Activated CD8-positive, alpha-beta memory T cell treated with anti-CD3 and anti-CD28 coated beads, Interleukin-2, amount 10 ng/mL, durations not matched to agents 7 days and 5 days (primary cell): ENCODE data around the gene TMBIM6. TPM values are rescaled to one million over a fixed set of nuclear protein-coding genes. Genes with fewer than 3 reads are reported as not detected.
"Not testable (repeated sequence)": the region's sequence is repeated elsewhere in the genome, so short reads cannot be mapped to it uniquely, and the experiment has no call there.

Experiments used
- ATAC-seq: fragments of 150-1000 bp; cut with Tn5 transposase; one replicate; pipeline ENCODE4 v1.10.0; 2021; ENCODE audit warnings: moderate library complexity
- CTCF ChIA-PET: fragments of 350-600 bp; sonication (Branson Sonifier 250); formaldehyde crosslinking; loops from one replicate; lab custom pipeline; 2021; ENCODE audit warnings: antibody characterized with exemption; lab: Charles Lee
- DNase-seq: peaks from one replicate; pipeline ENCODE4 v3.0.0-alpha.2; 2020
- H3K27ac Mint-ChIP-seq: one replicate; pipeline ENCODE4 v1.8.0; 2021; ENCODE audit warnings: mild to moderate bottlenecking, mixed read lengths
- H3K27me3 Mint-ChIP-seq: one replicate; pipeline ENCODE4 v1.8.0; 2021; ENCODE audit warnings: mixed read lengths
- H3K36me3 Mint-ChIP-seq: one replicate; pipeline ENCODE4 v1.8.0; 2021; ENCODE audit warnings: mild to moderate bottlenecking, mixed read lengths
- H3K4me1 Mint-ChIP-seq: one replicate; pipeline ENCODE4 v1.8.0; 2021; ENCODE audit warnings: mixed read lengths
- H3K4me3 Mint-ChIP-seq: one replicate; pipeline ENCODE4 v1.8.0; 2021; ENCODE audit warnings: mild to moderate bottlenecking, moderate library complexity, mixed read lengths
- H3K9me3 Mint-ChIP-seq: one replicate; pipeline ENCODE4 v1.8.0; 2022; ENCODE audit warnings: low read depth, mixed read lengths
- total RNA-seq, 2 experiments: library from RNA; stranded (reverse); gene quantifications; one replicate each; pipeline ENCODE4 v1.2.3, GENCODE V29; 2021

TMBIM6 gene
- total RNA-seq, 2 experiments from 2014 or later = 396 to 524 TPM

DNA sequence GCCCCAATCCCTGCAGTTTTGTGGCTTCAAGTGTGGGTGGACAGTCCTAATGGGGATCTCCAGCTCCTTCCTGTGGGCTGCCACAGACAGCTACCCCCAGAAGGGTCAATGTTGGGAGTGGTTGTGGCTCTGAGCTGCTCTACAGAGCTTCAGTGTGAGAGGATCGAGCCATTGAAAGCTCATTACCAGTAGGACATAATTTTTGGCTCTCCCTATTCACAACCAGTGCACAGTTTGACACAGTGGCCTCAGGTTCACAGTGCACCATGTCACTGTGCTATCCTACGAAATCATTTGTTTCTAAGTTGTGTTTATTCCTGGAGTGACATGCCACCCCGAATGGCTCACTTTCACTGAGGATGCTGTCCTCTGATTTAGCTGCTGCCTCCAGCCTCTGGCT lies 22.8 kb downstream of the TMBIM6 start:
- Mint-ChIP-seq H3K4me1 (peaks cover 49% of the 10 kb centered on the region), H3K9me3 (no peaks in the 10 kb centered on the region)
- ATAC-seq = no peak

DNA sequence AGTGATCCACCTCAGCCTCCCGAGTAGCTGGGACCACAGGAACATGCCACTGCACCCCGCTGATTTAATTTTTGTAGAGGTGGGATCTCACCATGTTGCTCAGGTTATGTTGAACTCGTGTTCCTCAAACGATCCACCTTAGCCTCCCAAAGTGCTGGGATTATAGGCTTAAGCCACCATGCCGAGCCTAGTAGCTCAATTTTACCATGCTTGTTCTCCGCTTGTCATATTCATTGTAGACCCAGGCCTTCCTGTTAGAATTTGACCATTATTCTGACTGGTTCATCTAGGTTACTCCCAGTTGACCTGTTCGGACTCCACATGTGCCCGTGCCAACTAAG lies 24.7 kb downstream of the TMBIM6 start:
- H3K36me3 Mint-ChIP-seq = peaks cover 40% of the 10 kb centered on the region
- no peak overlapping the region for H3K27ac Mint-ChIP-seq
- H3K4me1 Mint-ChIP-seq = peaks cover 42% of the 10 kb centered on the region

More for the DNA sequence above, 22.8 kb downstream of the TMBIM6 start:
- H3K36me3 Mint-ChIP-seq = peaks cover 44% of the 10 kb centered on the region
- H3K27ac Mint-ChIP-seq = peak overlapping the region; percentile 85
- no peak for DNase-seq
- CTCF ChIA-PET = interaction anchor here (0.7 to 4.9 kb wide), 9 partner anchors 9 to 126 kb away, joined by 3 to 81 read pairs (median 3); partner anchors contain the start of gene TMBIM6
- H3K27me3 Mint-ChIP-seq = no peaks in the 10 kb centered on the region
- H3K4me3 Mint-ChIP-seq = no peak overlapping the region

GRCh38 chr12:49767333-49767732 lies 26.0 kb downstream of the TMBIM6 start:
- H3K4me3 Mint-ChIP-seq = no peak overlapping the region
- H3K27me3 Mint-ChIP-seq = no peaks in the 10 kb centered on the region
- peaks cover 30% of the 10 kb centered on the region for H3K4me1 Mint-ChIP-seq
- CTCF ChIA-PET = interaction anchor here (1.4 to 3.0 kb wide), 5 partner anchors 10 to 72 kb away, joined by 3 to 15 read pairs (median 11); partner anchors contain the start of gene TMBIM6
- H3K27ac Mint-ChIP-seq = no peak overlapping the region
- peaks cover 30% of the 10 kb centered on the region for H3K36me3 Mint-ChIP-seq
- ATAC-seq (no peak), DNase-seq (no peak)
- H3K9me3 Mint-ChIP-seq = no peaks in the 10 kb centered on the region

More for the DNA sequence above, 24.7 kb downstream of the TMBIM6 start:
- CTCF ChIA-PET = interaction anchor here (1.2 to 3.3 kb wide), 4 partner anchors 9 to 25 kb away, joined by 3 to 20 read pairs (median 10); partner anchors contain the start of gene TMBIM6
- Mint-ChIP-seq H3K27me3 (no peaks in the 10 kb centered on the region), H3K9me3 (no peaks in the 10 kb centered on the region), H3K4me3 (no peak overlapping the region)
- ATAC-seq = no peak
- DNase-seq = no peak

DNA sequence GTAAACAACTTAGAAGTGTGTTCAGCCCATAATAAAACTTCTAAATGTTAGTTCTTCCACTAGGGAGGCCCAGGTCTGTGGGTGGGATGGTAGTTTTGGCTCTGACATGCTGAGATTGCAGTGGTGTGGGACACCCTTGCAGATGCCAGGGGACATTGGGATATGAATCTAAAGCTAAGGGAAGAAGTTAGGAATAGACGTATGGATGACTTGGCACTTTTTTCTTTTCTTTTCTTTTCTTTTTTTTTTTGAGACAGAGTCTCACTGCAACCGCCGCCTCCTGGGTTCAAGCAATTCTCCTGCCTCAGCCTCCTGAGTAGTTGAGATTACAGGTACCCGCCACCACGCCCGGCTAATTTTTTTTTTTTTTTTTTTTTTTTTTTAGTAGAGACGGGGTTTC lies 31.7 kb downstream of the TMBIM6 start:
- not testable (repeated sequence) for H3K9me3 Mint-ChIP-seq, H3K27ac Mint-ChIP-seq, H3K27me3 Mint-ChIP-seq, ATAC-seq, DNase-seq, H3K36me3 Mint-ChIP-seq, H3K4me3 Mint-ChIP-seq
- peaks cover 11% of the 10 kb centered on the region for H3K4me1 Mint-ChIP-seq
- CTCF ChIA-PET = interaction anchor here (1.3 to 3.2 kb wide), 4 partner anchors 10 to 193 kb away, joined by 3 to 19 read pairs (median 10); partner anchors contain the start of gene TMBIM6

- peaks cover 21% of the 10 kb centered on the region for H3K27me3 Mint-ChIP-seq
- peak; percentile 79 for DNase-seq
- H3K4me1 Mint-ChIP-seq = peaks cover 15% of the 10 kb centered on the region
- H3K9me3 Mint-ChIP-seq = no peaks in the 10 kb centered on the region
- H3K27ac Mint-ChIP-seq = no peak overlapping the region
- H3K36me3 Mint-ChIP-seq = no peaks in the 10 kb centered on the region
- no peak overlapping the region for H3K4me3 Mint-ChIP-seq
- CTCF ChIA-PET = interaction anchor here (2.4 to 3.3 kb wide), 3 partner anchors 36 to 138 kb away, joined by 10 to 51 read pairs (median 30); partner anchors contain the start of gene TMBIM6
- ATAC-seq = peak; percentile 93
These were observed 35.1 kb downstream of the TMBIM6 start for GRCh38 chr12:49776413-49776812.

DNA sequence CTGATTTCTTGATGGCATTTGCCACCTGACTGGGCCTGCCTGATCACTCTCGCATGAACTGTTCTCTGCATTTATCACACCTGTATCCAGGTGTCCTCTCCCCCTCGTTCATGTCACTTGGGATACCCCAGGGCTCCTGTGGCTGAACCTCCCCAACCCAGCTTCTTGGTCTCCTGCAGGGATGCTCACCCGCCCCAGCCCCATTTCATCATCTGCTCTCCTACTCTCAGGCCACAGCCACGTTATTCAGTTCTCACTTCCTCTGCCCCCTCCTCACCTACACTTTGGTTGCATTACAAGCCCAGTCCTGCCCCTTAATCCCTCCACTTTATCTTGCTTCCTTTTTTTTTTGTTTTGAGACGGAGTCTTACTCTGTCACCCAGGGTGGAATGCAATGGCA lies 35.5 kb downstream of the TMBIM6 start:
- no peaks in the 10 kb centered on the region for H3K36me3 Mint-ChIP-seq
- no peaks in the 10 kb centered on the region for H3K9me3 Mint-ChIP-seq
- peaks cover 15% of the 10 kb centered on the region for H3K4me1 Mint-ChIP-seq
- H3K4me3 Mint-ChIP-seq = no peak overlapping the region
- DNase-seq (no peak), ATAC-seq (no peak)
- CTCF ChIA-PET = interaction anchor here (0.7 to 3.3 kb wide), 29 partner anchors 9 to 262 kb away, joined by 3 to 51 read pairs (median 7); partner anchors contain the start of genes BCDIN3D, NCKAP5L and TMBIM6
- H3K27ac Mint-ChIP-seq = no peak overlapping the region
- peaks cover 24% of the 10 kb centered on the region for H3K27me3 Mint-ChIP-seq

- no peak for ATAC-seq
- Mint-ChIP-seq H3K4me1 (peaks cover 15% of the 10 kb centered on the region), H3K4me3 (no peak overlapping the region), H3K27ac (no peak overlapping the region), H3K27me3 (peaks cover 28% of the 10 kb centered on the region), H3K9me3 (no peaks in the 10 kb centered on the region), H3K36me3 (no peaks in the 10 kb centered on the region)
- no peak for DNase-seq
- CTCF ChIA-PET = interaction anchor here (0.7 to 3.3 kb wide), 47 partner anchors 7 to 262 kb away, joined by 3 to 51 read pairs (median 5); partner anchors contain the start of genes BCDIN3D, FMNL3, NCKAP5L and TMBIM6
These were observed 36.0 kb downstream of the TMBIM6 start for GRCh38 chr12:49777341-49777740.

GRCh38 chr12:49777800-49778748 lies 36.7 kb downstream of the TMBIM6 start:
- H3K9me3 Mint-ChIP-seq = no peaks in the 10 kb centered on the region
- DNase-seq (peak; percentile 75), ATAC-seq (peak; percentile 77)
- H3K4me1 Mint-ChIP-seq = peaks cover 15% of the 10 kb centered on the region
- no peaks in the 10 kb centered on the region for H3K36me3 Mint-ChIP-seq
- CTCF ChIA-PET = interaction anchor here (0.6 to 3.3 kb wide), 54 partner anchors 8 to 333 kb away, joined by 3 to 51 read pairs (median 4); partner anchors contain the start of genes BCDIN3D, COX14, FMNL3 and NCKAP5L
- peaks cover 29% of the 10 kb centered on the region for H3K27me3 Mint-ChIP-seq
- H3K4me3 Mint-ChIP-seq = no peak overlapping the region
- H3K27ac Mint-ChIP-seq = no peak overlapping the region

GRCh38 chr12:49779581-49779980 lies 38.2 kb downstream of the TMBIM6 start:
- peaks cover 42% of the 10 kb centered on the region for H3K27me3 Mint-ChIP-seq
- no peak for ATAC-seq
- CTCF ChIA-PET = interaction anchor here (2.4 to 3.3 kb wide), 3 partner anchors 39 to 52 kb away, joined by 10 to 30 read pairs (median 22); partner anchors contain the start of genes NCKAP5L and TMBIM6
- H3K9me3 Mint-ChIP-seq = no peaks in the 10 kb centered on the region
- no peak for DNase-seq
- no peak overlapping the region for H3K27ac Mint-ChIP-seq
- peaks cover 15% of the 10 kb centered on the region for H3K4me1 Mint-ChIP-seq
- no peak overlapping the region for H3K4me3 Mint-ChIP-seq
- H3K36me3 Mint-ChIP-seq = no peaks in the 10 kb centered on the region

DNA sequence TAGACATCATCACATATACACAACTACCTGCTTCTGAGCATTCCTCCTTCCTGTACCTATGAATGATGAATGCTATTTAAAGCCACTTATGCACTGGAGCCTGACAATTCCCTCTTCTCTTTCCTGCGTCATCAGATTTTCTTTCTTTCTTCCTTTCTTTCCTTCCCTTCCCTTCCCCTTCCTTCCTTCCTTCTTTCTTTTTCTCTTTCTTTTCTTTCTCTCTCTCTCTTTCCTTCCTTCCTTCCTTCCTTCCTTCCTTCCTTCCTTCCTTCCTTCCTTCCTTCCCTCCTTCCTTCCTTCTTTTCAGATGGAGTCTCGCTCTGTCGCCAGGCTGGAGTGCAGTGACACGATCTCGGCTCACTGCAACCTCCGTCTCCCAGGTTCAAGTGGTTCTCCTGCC lies 39.6 kb downstream of the TMBIM6 start:
- not testable (repeated sequence) for ATAC-seq, H3K9me3 Mint-ChIP-seq, H3K36me3 Mint-ChIP-seq, H3K4me3 Mint-ChIP-seq, H3K27ac Mint-ChIP-seq, DNase-seq
- CTCF ChIA-PET = interaction anchor here (0.9 to 1.6 kb wide), 5 partner anchors 13 to 439 kb away, joined by 3 to 4 read pairs (median 3); partner anchors contain the start of gene TMBIM6
- peaks cover 48% of the 10 kb centered on the region for H3K27me3 Mint-ChIP-seq
- peaks cover 14% of the 10 kb centered on the region for H3K4me1 Mint-ChIP-seq

GRCh38 chr12:49783917-49784676 lies 42.7 kb downstream of the TMBIM6 start:
- CTCF ChIA-PET = interaction anchor here (0.8 kb wide), 1 partner anchor 328 kb away, joined by 3 read pairs; no protein-coding TSS in a partner anchor
- H3K27me3 Mint-ChIP-seq = peaks cover 46% of the 10 kb centered on the region
- ATAC-seq = no peak
- no peaks in the 10 kb centered on the region for H3K9me3 Mint-ChIP-seq
- H3K4me3 Mint-ChIP-seq = no peak overlapping the region
- H3K27ac Mint-ChIP-seq = no peak overlapping the region
- H3K36me3 Mint-ChIP-seq = no peaks in the 10 kb centered on the region
- no peaks in the 10 kb centered on the region for H3K4me1 Mint-ChIP-seq
- DNase-seq = no peak

- Mint-ChIP-seq H3K27me3 (peaks cover 39% of the 10 kb centered on the region), H3K4me1 (no peaks in the 10 kb centered on the region), H3K36me3 (no peaks in the 10 kb centered on the region), H3K4me3 (no peak overlapping the region), H3K9me3 (no peaks in the 10 kb centered on the region), H3K27ac (no peak overlapping the region)
- CTCF ChIA-PET = interaction anchor here (0.8 to 1.6 kb wide), 3 partner anchors 43 to 328 kb away, joined by 3 to 6 read pairs (median 3); partner anchors contain the start of gene TMBIM6
- ATAC-seq (no peak), DNase-seq (no peak)
These were observed 43.5 kb downstream of the TMBIM6 start for GRCh38 chr12:49784756-49785409.
